SK-N-SH (cell line): ENCODE measurements around the gene CATSPER3. TPM values are rescaled to one million over a fixed set of nuclear protein-coding genes. Genes with fewer than 3 reads are reported as not detected.

Experiments used
- CTCF ChIA-PET: fragments of 300-600, 350-600 bp; formaldehyde crosslinking; extraction: SDS; loops from one replicate; lab custom pipeline; 2021; lab: Yijun Ruan, JAX
- POLR2A ChIA-PET: fragments of 350-600 bp; sonication (Branson Sonifier 250); formaldehyde crosslinking; extraction: SDS; loops from one replicate; lab custom pipeline; 2020; ENCODE audit warnings: antibody characterized with exemption, inconsistent platforms; lab: Yijun Ruan, JAX
- DNase-seq: peaks from one replicate; pipeline ENCODE4 v3.0.0; 2012
- H2AFZ ChIP-seq: fragments of 200-600 bp; sonication (generic); 2 replicates; pipeline ENCODE4 v1.8.1; 2016; ENCODE audit warnings: antibody characterized with exemption, mild to moderate bottlenecking, low read depth
- H3F3A ChIP-seq: fragments of 200-600 bp; sonication (generic); replicated peaks from 2 replicates; pipeline ENCODE3; 2016; ENCODE audit warnings: antibody characterized with exemption, mild to moderate bottlenecking; ENCODE audit not compliant: insufficient read depth
- H3K27ac ChIP-seq, 2 experiments: fragments of 200-500 bp in 1 of 2; fragments of 200-600 bp in 1 of 2; sonication (Bioruptor generic) in 1 of 2; sonication (generic), shearing (Covaris generic) in 1 of 2; 2 replicates each; pipeline versions ENCODE4 v1.5.1 to v1.6.1; 2014 to 2016; ENCODE audit warnings: low read depth in 2 of 2, inconsistent platforms in 1 of 2, low read length in 1 of 2, mild to moderate bottlenecking in 1 of 2, mixed read lengths in 1 of 2
- H3K27me3 ChIP-seq: fragments of 200-600 bp; sonication (generic), shearing (Covaris generic); 2 replicates; pipeline ENCODE4 v1.6.1; 2016; ENCODE audit warnings: mixed run types; ENCODE audit not compliant: insufficient read depth
- H3K36me3 ChIP-seq, 2 experiments: fragments of 200-500 bp in 1 of 2; fragments of 200-600 bp in 1 of 2; sonication (Bioruptor generic) in 1 of 2; sonication (generic) in 1 of 2; replicated peaks in 1 of 2; 2 replicates each; pipeline versions ENCODE3 to v1.5.1; 2014 to 2016; ENCODE audit warnings: low read length in 1 of 2, mild to moderate bottlenecking in 1 of 2; ENCODE audit not compliant: insufficient read depth in 2 of 2, control insufficient read depth in 1 of 2
- H3K4me1 ChIP-seq, 2 experiments: fragments of 200-500 bp in 1 of 2; fragments of 200-600 bp in 1 of 2; sonication (Bioruptor generic) in 1 of 2; sonication (generic), shearing (Covaris generic) in 1 of 2; 2 replicates each; pipeline versions ENCODE4 v1.5.1 to v1.6.1; 2014 to 2016; ENCODE audit warnings: low read depth in 1 of 2, low read length in 1 of 2, mixed run types in 1 of 2; ENCODE audit not compliant: insufficient read depth in 2 of 2, control insufficient read depth in 1 of 2
- H3K4me2 ChIP-seq: fragments of 200-600 bp; sonication (generic), shearing (Covaris generic); 2 replicates; pipeline ENCODE4 v1.6.1; 2017; ENCODE audit warnings: mixed run types
- H3K4me3 ChIP-seq, 2 experiments: fragments of 200-500 bp in 1 of 2; fragments of 200-600 bp in 1 of 2; sonication (Bioruptor generic) in 1 of 2; sonication (generic), shearing (Covaris generic) in 1 of 2; 2 replicates each; pipeline versions ENCODE4 v1.5.1 to v1.8.1; 2014 to 2016; ENCODE audit warnings: low read depth in 2 of 2, inconsistent platforms in 1 of 2, low read length in 1 of 2, mild to moderate bottlenecking in 1 of 2, mixed read lengths in 1 of 2, moderate library complexity in 1 of 2
- H3K79me2 ChIP-seq: fragments of 200-600 bp; sonication (generic); 2 replicates; pipeline ENCODE4 v1.8.1; 2017; ENCODE audit warnings: mild to moderate bottlenecking; ENCODE audit not compliant: insufficient read depth
- H3K9ac ChIP-seq: fragments of 200-600 bp; sonication (generic); 2 replicates; pipeline ENCODE4 v1.6.1; 2017; ENCODE audit warnings: mixed run types
- H3K9me2 ChIP-seq: fragments of 200-600 bp; sonication (generic); 2 replicates; pipeline ENCODE4 v1.6.1; 2017; ENCODE audit warnings: mixed run types
- H3K9me3 ChIP-seq: fragments of 200-600 bp; sonication (generic); 2 replicates; pipeline ENCODE4 v1.6.1; 2017; ENCODE audit warnings: mixed run types, mild to moderate bottlenecking, moderate library complexity
- H4K20me1 ChIP-seq: fragments of 200-600 bp; sonication (generic); 2 replicates; pipeline ENCODE4 v1.6.1; 2017; ENCODE audit warnings: mild to moderate bottlenecking, mixed run types; ENCODE audit not compliant: insufficient read depth
- EZH2phosphoT487 ChIP-seq: fragments of 200-600 bp; sonication (generic); IDR thresholded peaks from 2 replicates; pipeline ENCODE4 v1.6.1; 2017; ENCODE audit warnings: low read depth, mixed run types, mild to moderate bottlenecking, antibody characterized with exemption, moderate library complexity, borderline replicate concordance
- FOXJ3 ChIP-seq: sonication (generic); formaldehyde crosslinking; IDR thresholded peaks from 2 replicates; pipeline ENCODE4 v1.5.1; 2020; ENCODE audit warnings: mild to moderate bottlenecking, missing genetic modification reagents
- FOXM1 ChIP-seq: IDR thresholded peaks from 2 replicates; pipeline ENCODE4 v1.4.0; 2012; ENCODE audit warnings: low read depth, mild to moderate bottlenecking
- GATA2 ChIP-seq: sonication (generic); formaldehyde crosslinking; IDR thresholded peaks from 2 replicates; pipeline ENCODE4 v1.5.0; 2020; ENCODE audit warnings: mild to moderate bottlenecking, missing genetic modification reagents
- JUND ChIP-seq: IDR thresholded peaks from 2 replicates; pipeline ENCODE4 v1.4.0; 2012
- MEF2A ChIP-seq: IDR thresholded peaks from 2 replicates; pipeline ENCODE4 v1.4.0; 2012; ENCODE audit warnings: low read depth, borderline replicate concordance
- NFIC ChIP-seq: IDR thresholded peaks from 2 replicates; pipeline ENCODE4 v1.4.0; 2012; ENCODE audit warnings: borderline replicate concordance
- NRF1 ChIP-seq: IDR thresholded peaks from 2 replicates; pipeline ENCODE4 v1.6.1; 2012; ENCODE audit warnings: low read depth, mild to moderate bottlenecking, low read length
- POLR2AphosphoS5 ChIP-seq: IDR thresholded peaks from 2 replicates; pipeline ENCODE4 v1.6.1; 2012; ENCODE audit warnings: low read depth, low read length
- RAD21 ChIP-seq: IDR thresholded peaks from 2 replicates; pipeline ENCODE4 v1.6.1; 2012; ENCODE audit warnings: mild to moderate bottlenecking, low read length
- REST ChIP-seq: IDR thresholded peaks from 2 replicates; pipeline ENCODE4 v1.6.1; 2012; ENCODE audit warnings: mild to moderate bottlenecking, low read depth, low read length, moderate library complexity
- RFX5 ChIP-seq: IDR thresholded peaks from 2 replicates; pipeline ENCODE4 v1.6.1; 2012; ENCODE audit warnings: mild to moderate bottlenecking, improper control_type of control experiment, low read length
- TAF1 ChIP-seq: IDR thresholded peaks from 2 replicates; pipeline ENCODE4 v1.6.1; 2012; ENCODE audit warnings: low read depth, mild to moderate bottlenecking, low read length, moderate library complexity, borderline replicate concordance
- TCF12 ChIP-seq: IDR thresholded peaks from 2 replicates; pipeline ENCODE4 v1.4.0; 2012
- TEAD4 ChIP-seq: IDR thresholded peaks from 2 replicates; pipeline ENCODE4 v1.4.0; 2012; ENCODE audit warnings: mild to moderate bottlenecking, borderline replicate concordance; ENCODE audit not compliant: insufficient read depth
- USF1 ChIP-seq: IDR thresholded peaks from 2 replicates; pipeline ENCODE4 v1.4.0; 2012; ENCODE audit warnings: low read depth, borderline replicate concordance
- USF2 ChIP-seq: fragments of 150-350 bp; IDR thresholded peaks from 2 replicates; pipeline ENCODE4 v1.6.1; 2017; ENCODE audit warnings: antibody characterized with exemption, low read length, low read depth, borderline replicate concordance
- YY1 ChIP-seq: IDR thresholded peaks from 2 replicates; pipeline ENCODE4 v1.4.0; 2012; ENCODE audit warnings: low read depth, mild to moderate bottlenecking
- WGBS: methylation state at CpG from one replicate; pipeline ENCODE4 v1.1.6; 2017; ENCODE audit warnings: low lambda C conversion rate; 5-methylcytosine and 5-hydroxymethylcytosine counted together
- polyA plus RNA-seq, 3 experiments: library from polyadenylated mRNA; depleted of rRNA; stranded (reverse); fragments of >200 nt; gene quantifications; 2 replicates each; pipeline ENCODE4 v1.2.3, GENCODE V29; 2012

CATSPER3 gene
- polyA plus RNA-seq, 1 of the 3 experiments (the other 2 are of a cell fraction), result 0.26 TPM

- TF ChIP-seq YY1 (no peak), MEF2A (no peak)
These were observed 36.7 kb downstream of the CATSPER3 start (continued) for GRCh38 chr5:135004376-135004775.

- no peak for TF ChIP-seq JUND
- TF ChIP-seq TAF1, result no peak
- TF ChIP-seq GATA2 (CRISPR knock-in tag), result no peak
- no peak for TF ChIP-seq RAD21
- no peak for TF ChIP-seq TCF12
- no peak for TF ChIP-seq RFX5
- no peak for TF ChIP-seq FOXM1
- TF ChIP-seq REST, result no peak
- TF ChIP-seq NFIC, result no peak
- TF ChIP-seq USF1, result no peak
- TF ChIP-seq USF2, result no peak
- TF ChIP-seq TEAD4, result no peak
- no peak for TF ChIP-seq FOXJ3
- TF ChIP-seq POLR2AphosphoS5, result no peak
- no peak for TF ChIP-seq EZH2phosphoT487
- TF ChIP-seq NRF1, result no peak
- Histone ChIP-seq H3K27ac (no peak overlapping the region), H4K20me1 (no peaks in the 10 kb centered on the region), H3K4me2 (no peak overlapping the region), H3K36me3 (no peaks in the 10 kb centered on the region), H3K79me2 (no peaks in the 10 kb centered on the region), H3K9me3 (no peaks in the 10 kb centered on the region), H3K9ac (no peak overlapping the region), H3K27me3 (no peaks in the 10 kb centered on the region; the same call in 1 of the 2 replicates), H3K4me3 (no peak overlapping the region), H3K9me2 (no peaks in the 10 kb centered on the region), H3F3A (no peaks in the 10 kb centered on the region), H3K4me1 (no peaks in the 10 kb centered on the region; a peak in 1 of 4 replicates), H2AFZ (no peak overlapping the region)
- WGBS, result 100% methylated on average over 1 of the region's 3 CpGs
- peak; percentile 1 for DNase-seq
- ChIA-PET POLR2A (no interaction called here), CTCF (no interaction called here)
These were observed 37.4 kb downstream of the CATSPER3 start for GRCh38 chr5:135005076-135005475.
